ENCODE measurements around the gene ARHGEF4. TPM values are rescaled to one million over a fixed set of nuclear protein-coding genes. Genes with fewer than 3 reads are reported as not detected.
A peak's percentile ranks its signal among the peaks of the same experiment; 100 is the strongest.

The ARHGEF4 gene
- total RNA-seq, 4 donors from 2014 or later, result 23.7 to 51.5 (median 37.1) TPM

DNA sequence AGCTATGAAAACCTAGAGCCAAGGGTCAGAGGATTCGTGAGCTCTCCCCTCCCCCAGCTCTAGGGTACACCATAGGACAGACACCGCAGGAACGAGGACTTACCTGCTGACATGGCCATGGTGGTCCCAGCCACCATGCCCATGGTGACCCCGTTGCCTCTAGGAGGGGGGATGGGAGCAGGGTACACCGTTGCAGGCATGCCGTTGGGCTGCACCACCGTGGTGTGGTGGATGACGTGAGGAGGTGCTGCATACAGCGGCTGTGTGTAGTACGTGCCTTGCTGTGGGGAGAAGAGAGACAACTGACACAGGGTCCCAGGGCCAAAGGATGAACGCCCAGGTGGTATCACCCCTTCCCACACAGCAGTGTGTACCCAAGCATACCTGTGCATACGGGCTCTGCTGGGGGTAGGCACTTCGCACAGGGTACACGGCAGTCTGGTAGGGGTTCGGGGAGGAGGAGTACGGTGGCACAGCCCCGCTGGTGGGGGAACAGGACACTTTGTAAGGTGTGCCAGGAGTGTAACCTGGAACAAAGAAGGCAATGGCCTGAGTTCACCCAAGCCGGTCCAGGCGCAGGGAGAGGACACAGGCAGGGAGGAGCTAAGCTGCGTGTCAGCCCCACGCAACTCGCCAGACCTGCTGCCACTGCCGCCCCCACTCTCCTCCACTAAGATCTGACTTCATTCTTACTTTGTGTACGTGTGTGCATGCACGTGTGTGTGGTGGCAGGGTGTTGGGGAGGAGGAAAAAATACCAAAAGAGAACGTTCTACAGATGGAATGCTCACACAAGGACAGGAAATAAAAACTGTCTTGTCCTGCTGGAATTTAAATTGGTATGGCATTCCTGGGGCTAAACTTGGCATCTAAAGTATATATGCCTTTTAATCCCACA, 218.7 kb downstream of the ARHGEF4 start:
- intact Hi-C loops (cut with DNase I), result no loop called here
- Histone ChIP-seq H3K27me3 (no peaks in the 10 kb centered on the region), H3K9me3 (no peaks in the 10 kb centered on the region), H3K4me1 (peaks cover 13 to 44% (median 36%) of the 10 kb centered on the region in 4 donors), H3K27ac (replicated peaks in 1 of 4) (peak overlapping the region; percentile 49 to 56 (median 52)), H3K4me3 (peak overlapping the region in 1 of 4 donors; percentile 3), H3K36me3 (peaks cover 29 to 86% (median 71%) of the 10 kb centered on the region in 4 donors)
- no peak for DNase-seq (ENCODE audit: extremely low spot score)
- 74% methylated on average over 26 of the region's 26 CpGs for WGBS
- TF ChIP-seq, protein P1, sequence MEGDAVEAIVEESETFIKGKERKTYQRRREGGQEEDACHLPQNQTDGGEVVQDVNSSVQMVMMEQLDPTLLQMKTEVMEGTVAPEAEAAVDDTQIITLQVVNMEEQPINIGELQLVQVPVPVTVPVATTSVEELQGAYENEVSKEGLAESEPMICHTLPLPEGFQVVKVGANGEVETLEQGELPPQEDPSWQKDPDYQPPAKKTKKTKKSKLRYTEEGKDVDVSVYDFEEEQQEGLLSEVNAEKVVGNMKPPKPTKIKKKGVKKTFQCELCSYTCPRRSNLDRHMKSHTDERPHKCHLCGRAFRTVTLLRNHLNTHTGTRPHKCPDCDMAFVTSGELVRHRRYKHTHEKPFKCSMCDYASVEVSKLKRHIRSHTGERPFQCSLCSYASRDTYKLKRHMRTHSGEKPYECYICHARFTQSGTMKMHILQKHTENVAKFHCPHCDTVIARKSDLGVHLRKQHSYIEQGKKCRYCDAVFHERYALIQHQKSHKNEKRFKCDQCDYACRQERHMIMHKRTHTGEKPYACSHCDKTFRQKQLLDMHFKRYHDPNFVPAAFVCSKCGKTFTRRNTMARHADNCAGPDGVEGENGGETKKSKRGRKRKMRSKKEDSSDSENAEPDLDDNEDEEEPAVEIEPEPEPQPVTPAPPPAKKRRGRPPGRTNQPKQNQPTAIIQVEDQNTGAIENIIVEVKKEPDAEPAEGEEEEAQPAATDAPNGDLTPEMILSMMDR (IDR thresholded peaks at IDR 0.05), result no peak
- TF ChIP-seq EP300 (IDR thresholded peaks at IDR 0.05) (peak; percentile 45), POLR2A (IDR thresholded peaks at IDR 0.05; ENCODE audit: low read depth) (no peak), POLR2AphosphoS5 (IDR thresholded peaks at IDR 0.05) (peak in 1 of 2 donors; percentile 38)

DNA sequence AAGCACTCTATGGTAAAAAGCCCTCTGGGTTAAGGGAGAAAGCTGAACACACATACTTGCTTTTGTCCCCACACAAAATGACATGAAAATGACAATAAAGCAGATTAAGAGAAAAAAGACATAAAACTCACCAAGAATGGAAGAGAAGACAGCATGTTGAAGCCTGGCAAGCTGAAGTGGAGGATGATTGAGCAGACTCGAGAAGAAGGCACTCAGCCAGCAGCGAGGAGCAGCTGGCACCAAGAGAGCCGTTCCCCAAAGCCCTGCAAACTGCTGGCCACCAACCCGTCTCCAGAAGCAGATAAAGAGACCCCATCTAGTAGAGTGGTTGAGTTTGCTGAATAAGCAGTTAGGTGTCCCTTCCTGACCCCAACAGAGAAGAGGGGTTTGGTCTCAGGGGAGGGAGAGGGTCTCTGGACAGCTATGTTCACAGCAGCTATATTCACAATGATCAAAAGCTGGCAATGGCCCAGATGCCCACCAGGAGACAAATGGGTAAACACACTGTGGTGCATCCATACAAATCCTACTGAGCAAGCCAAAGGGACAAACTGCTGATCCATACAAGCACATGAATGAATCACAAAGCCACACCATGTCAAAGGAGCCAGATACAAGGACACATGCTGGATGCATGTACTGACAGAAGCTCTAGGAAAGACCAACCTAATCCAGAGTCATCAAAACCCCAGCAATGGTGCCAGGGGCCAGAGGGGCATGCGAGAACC, 219.7 kb downstream of the ARHGEF4 start:
- no peak for DNase-seq (ENCODE audit: extremely low spot score)
- Histone ChIP-seq H3K27ac (replicated peaks in 1 of 4) (peak overlapping the region; percentile 49 to 56 (median 52)), H3K4me1 (peaks cover 14 to 48% (median 39%) of the 10 kb centered on the region in 4 donors), H3K36me3 (peaks cover 22 to 78% (median 62%) of the 10 kb centered on the region in 4 donors), H3K27me3 (no peaks in the 10 kb centered on the region), H3K9me3 (no peaks in the 10 kb centered on the region), H3K4me3 (peak overlapping the region in 1 of 4 donors; percentile 3)
- WGBS, result 24% methylated on average over 4 of the region's 5 CpGs
- TF ChIP-seq POLR2A (IDR thresholded peaks at IDR 0.05; ENCODE audit: low read depth), result no peak
- intact Hi-C loops (cut with DNase I), result no loop called here

DNA sequence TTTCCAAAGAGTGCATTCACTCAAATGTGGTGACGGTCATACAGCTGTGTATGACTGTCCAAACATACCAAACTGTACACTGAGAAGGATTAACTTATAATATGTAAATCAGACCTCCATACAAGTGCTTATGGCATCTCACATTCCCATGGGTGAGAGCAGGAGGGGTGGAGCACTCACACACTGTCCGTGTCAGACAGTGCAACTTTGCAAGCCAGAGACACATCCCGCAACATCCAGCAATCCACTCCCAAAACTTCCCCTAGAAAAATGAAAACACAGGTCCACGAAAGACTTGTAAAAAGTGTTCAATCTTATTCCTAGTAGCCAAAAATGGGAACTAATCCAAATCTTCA, 220.2 kb downstream of the ARHGEF4 start:
- no peak for DNase-seq (ENCODE audit: extremely low spot score)
- H3K4me3 ChIP-seq, result no peak overlapping the region
- H3K36me3 ChIP-seq, result peaks cover 16 to 75% (median 56%) of the 10 kb centered on the region in 4 donors
- H3K4me1 ChIP-seq, result peaks cover 20 to 53% (median 45%) of the 10 kb centered on the region in 4 donors
- TF ChIP-seq, protein P1 (IDR thresholded peaks at IDR 0.05), result no peak
- TF ChIP-seq POLR2AphosphoS5 (IDR thresholded peaks at IDR 0.05) (no peak), POLR2A (IDR thresholded peaks at IDR 0.05; ENCODE audit: low read depth) (no peak), EP300 (IDR thresholded peaks at IDR 0.05) (no peak)
- H3K9me3 ChIP-seq, result no peaks in the 10 kb centered on the region
- 83% methylated on average over 4 of the region's 4 CpGs for WGBS
- intact Hi-C loops (cut with DNase I), result no loop called here
- no peaks in the 10 kb centered on the region for H3K27me3 ChIP-seq
- H3K27ac ChIP-seq (replicated peaks in 1 of 4), result no peak overlapping the region

DNA sequence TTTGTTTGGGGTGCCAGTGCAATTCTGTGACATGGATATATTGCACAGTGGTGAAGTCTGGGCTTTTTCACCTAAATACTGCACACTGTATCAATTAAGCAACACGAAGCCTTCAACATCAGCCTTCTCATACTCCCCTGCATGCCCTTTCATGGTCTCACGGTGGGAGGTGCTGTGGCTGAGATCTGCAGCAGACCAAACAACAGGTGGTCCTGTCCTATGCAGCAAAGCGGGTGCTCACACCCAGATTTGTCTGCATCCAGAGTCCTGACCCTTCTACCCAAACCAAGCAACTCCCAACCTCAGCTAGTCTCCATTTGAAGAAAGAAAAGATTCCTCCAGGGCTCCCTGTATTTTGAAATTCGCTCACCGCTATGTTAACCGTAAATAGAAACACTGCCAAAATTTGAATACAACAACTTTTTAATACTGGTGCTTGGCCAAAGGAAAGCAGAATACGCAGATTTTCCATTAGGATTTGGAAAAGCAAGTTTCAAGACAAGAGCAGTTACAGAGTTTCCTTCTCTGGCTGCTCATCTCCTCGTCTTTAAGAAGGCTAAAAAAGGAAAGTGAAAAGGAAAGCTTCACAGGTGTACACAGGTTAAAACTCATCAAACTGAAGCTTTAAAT, 221.6 kb downstream of the ARHGEF4 start:
- Histone ChIP-seq H3K4me1 (peaks cover 20 to 60% (median 51%) of the 10 kb centered on the region in 4 donors), H3K27ac (replicated peaks in 1 of 4) (no peak overlapping the region), H3K27me3 (no peaks in the 10 kb centered on the region), H3K36me3 (peaks cover 7 to 70% (median 48%) of the 10 kb centered on the region in 4 donors), H3K4me3 (no peak overlapping the region), H3K9me3 (no peaks in the 10 kb centered on the region)
- intact Hi-C loops (cut with DNase I), result no loop called here
- DNase-seq (ENCODE audit: extremely low spot score), result no peak
- TF ChIP-seq EP300 (IDR thresholded peaks at IDR 0.05) (no peak), POLR2A (IDR thresholded peaks at IDR 0.05; ENCODE audit: low read depth) (no peak)
- TF ChIP-seq, protein P1 (IDR thresholded peaks at IDR 0.05), result no peak
- WGBS, result 68% methylated on average over 8 of the region's 8 CpGs
